Measurements from ENCODE around the gene PUSL1. TPM values are rescaled to one million over a fixed set of nuclear protein-coding genes. Genes with fewer than 3 reads are reported as not detected.

PUSL1 gene
- total and polyA plus RNA-seq, 2 of the 13 experiments (the other 11 are each of a cell fraction or from before 2014, with no cell fraction given), result 8.3 to 22.2 TPM

DNA sequence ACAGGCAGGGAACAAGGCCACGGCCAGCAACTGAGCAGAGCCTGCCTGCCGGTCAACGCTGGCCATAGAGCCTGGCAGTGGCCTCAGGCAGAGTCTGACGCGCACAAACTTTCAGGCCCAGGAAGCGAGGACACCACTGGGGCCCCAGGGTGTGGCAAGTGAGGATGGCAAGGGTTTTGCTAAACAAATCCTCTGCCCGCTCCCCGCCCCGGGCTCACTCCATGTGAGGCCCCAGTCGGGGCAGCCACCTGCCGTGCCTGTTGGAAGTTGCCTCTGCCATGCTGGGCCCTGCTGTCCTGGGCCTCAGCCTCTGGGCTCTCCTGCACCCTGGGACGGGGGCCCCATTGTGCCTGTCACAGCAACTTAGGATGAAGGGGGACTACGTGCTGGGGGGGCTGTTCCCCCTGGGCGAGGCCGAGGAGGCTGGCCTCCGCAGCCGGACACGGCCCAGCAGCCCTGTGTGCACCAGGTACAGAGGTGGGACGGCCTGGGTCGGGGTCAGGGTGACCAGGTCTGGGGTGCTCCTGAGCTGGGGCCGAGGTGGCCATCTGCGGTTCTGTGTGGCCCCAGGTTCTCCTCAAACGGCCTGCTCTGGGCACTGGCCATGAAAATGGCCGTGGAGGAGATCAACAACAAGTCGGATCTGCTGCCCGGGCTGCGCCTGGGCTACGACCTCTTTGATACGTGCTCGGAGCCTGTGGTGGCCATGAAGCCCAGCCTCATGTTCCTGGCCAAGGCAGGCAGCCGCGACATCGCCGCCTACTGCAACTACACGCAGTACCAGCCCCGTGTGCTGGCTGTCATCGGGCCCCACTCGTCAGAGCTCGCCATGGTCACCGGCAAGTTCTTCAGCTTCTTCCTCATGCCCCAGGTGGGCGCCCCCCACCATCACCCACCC is 22.9 kb downstream of the PUSL1 start, which contains the start of gene TAS1R3 (continued):
- TF ChIP-seq, protein P1, sequence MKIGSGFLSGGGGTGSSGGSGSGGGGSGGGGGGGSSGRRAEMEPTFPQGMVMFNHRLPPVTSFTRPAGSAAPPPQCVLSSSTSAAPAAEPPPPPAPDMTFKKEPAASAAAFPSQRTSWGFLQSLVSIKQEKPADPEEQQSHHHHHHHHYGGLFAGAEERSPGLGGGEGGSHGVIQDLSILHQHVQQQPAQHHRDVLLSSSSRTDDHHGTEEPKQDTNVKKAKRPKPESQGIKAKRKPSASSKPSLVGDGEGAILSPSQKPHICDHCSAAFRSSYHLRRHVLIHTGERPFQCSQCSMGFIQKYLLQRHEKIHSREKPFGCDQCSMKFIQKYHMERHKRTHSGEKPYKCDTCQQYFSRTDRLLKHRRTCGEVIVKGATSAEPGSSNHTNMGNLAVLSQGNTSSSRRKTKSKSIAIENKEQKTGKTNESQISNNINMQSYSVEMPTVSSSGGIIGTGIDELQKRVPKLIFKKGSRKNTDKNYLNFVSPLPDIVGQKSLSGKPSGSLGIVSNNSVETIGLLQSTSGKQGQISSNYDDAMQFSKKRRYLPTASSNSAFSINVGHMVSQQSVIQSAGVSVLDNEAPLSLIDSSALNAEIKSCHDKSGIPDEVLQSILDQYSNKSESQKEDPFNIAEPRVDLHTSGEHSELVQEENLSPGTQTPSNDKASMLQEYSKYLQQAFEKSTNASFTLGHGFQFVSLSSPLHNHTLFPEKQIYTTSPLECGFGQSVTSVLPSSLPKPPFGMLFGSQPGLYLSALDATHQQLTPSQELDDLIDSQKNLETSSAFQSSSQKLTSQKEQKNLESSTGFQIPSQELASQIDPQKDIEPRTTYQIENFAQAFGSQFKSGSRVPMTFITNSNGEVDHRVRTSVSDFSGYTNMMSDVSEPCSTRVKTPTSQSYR (CRISPR knock-in tag; IDR thresholded peaks at IDR 0.05; ENCODE audit: borderline replicate concordance), result no peak
- TF ChIP-seq ZNF619 (CRISPR knock-in tag; IDR thresholded peaks at IDR 0.05) (no peak), SIX4 (CRISPR knock-in tag; IDR thresholded peaks at IDR 0.05) (no peak), MXI1 (IDR thresholded peaks at IDR 0.05; ENCODE audit: borderline replicate concordance, low read depth, low read length) (no peak), PHB2 (IDR thresholded peaks at IDR 0.05; ENCODE audit: partially characterized antibody) (no peak), ZNF12 (CRISPR knock-in tag; IDR thresholded peaks at IDR 0.05) (no peak), ZNF33B (CRISPR knock-in tag; IDR thresholded peaks at IDR 0.05) (no peak), ARID2 (CRISPR knock-in tag; IDR thresholded peaks at IDR 0.05; ENCODE audit: borderline replicate concordance) (no peak), ELF3 (CRISPR knock-in tag; IDR thresholded peaks at IDR 0.05) (no peak), ADNP (CRISPR knock-in tag; IDR thresholded peaks at IDR 0.05) (no peak), SMAD9 (CRISPR knock-in tag; IDR thresholded peaks at IDR 0.05) (no peak), NFYB (CRISPR knock-in tag; IDR thresholded peaks at IDR 0.05) (no peak), ZBTB1 (CRISPR knock-in tag; IDR thresholded peaks at IDR 0.05; ENCODE audit: borderline replicate concordance) (no peak), PAX8 (CRISPR knock-in tag; IDR thresholded peaks at IDR 0.05; ENCODE audit: borderline replicate concordance) (no peak), SP1 (IDR thresholded peaks at IDR 0.05) (no peak), SP1 (CRISPR knock-in tag; IDR thresholded peaks at IDR 0.05) (no peak), KDM3A (CRISPR knock-in tag; IDR thresholded peaks at IDR 0.05; ENCODE audit: low read depth) (no peak), ASH2L (IDR thresholded peaks at IDR 0.05; ENCODE audit: insufficient read length, low read depth, low read length) (no peak), ZNF296 (CRISPR knock-in tag; conservative IDR thresholded peaks at IDR 0.05) (no peak), GATA4 (IDR thresholded peaks at IDR 0.05; ENCODE audit: borderline replicate concordance, low read depth) (no peak)
- TF ChIP-seq, protein P2, sequence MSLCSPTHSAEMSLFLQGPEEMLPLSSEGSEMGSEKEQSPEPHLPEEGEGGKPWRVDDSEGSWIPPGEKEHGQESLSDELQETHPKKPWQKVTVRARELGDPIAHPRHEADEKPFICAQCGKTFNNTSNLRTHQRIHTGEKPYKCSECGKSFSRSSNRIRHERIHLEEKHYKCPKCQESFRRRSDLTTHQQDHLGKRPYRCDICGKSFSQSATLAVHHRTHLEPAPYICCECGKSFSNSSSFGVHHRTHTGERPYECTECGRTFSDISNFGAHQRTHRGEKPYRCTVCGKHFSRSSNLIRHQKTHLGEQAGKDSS (CRISPR knock-in tag; IDR thresholded peaks at IDR 0.05; ENCODE audit: borderline replicate concordance, low read depth), result no peak
- TF ChIP-seq, protein P3, sequence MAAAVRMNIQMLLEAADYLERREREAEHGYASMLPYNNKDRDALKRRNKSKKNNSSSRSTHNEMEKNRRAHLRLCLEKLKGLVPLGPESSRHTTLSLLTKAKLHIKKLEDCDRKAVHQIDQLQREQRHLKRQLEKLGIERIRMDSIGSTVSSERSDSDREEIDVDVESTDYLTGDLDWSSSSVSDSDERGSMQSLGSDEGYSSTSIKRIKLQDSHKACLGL (CRISPR knock-in tag; IDR thresholded peaks at IDR 0.05), result peak; percentile 27; the same call in 1 of the 2 replicates
- TF ChIP-seq, protein P4, sequence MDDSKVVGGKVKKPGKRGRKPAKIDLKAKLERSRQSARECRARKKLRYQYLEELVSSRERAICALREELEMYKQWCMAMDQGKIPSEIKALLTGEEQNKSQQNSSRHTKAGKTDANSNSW (CRISPR knock-in tag; IDR thresholded peaks at IDR 0.05; ENCODE audit: borderline replicate concordance), result no peak
- TF ChIP-seq, protein P5, sequence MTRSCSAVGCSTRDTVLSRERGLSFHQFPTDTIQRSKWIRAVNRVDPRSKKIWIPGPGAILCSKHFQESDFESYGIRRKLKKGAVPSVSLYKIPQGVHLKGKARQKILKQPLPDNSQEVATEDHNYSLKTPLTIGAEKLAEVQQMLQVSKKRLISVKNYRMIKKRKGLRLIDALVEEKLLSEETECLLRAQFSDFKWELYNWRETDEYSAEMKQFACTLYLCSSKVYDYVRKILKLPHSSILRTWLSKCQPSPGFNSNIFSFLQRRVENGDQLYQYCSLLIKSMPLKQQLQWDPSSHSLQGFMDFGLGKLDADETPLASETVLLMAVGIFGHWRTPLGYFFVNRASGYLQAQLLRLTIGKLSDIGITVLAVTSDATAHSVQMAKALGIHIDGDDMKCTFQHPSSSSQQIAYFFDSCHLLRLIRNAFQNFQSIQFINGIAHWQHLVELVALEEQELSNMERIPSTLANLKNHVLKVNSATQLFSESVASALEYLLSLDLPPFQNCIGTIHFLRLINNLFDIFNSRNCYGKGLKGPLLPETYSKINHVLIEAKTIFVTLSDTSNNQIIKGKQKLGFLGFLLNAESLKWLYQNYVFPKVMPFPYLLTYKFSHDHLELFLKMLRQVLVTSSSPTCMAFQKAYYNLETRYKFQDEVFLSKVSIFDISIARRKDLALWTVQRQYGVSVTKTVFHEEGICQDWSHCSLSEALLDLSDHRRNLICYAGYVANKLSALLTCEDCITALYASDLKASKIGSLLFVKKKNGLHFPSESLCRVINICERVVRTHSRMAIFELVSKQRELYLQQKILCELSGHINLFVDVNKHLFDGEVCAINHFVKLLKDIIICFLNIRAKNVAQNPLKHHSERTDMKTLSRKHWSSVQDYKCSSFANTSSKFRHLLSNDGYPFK (CRISPR knock-in tag; IDR thresholded peaks at IDR 0.05; ENCODE audit: borderline replicate concordance), result no peak

All from HepG2 (cell line).